ENCODE results near the gene MCM7. TPM values are rescaled to one million over a fixed set of nuclear protein-coding genes. Genes with fewer than 3 reads are reported as not detected.

MCM7 gene
- polyA plus RNA-seq, 3 donors: 6.9 to 61.1 (median 8.8) TPM

GRCh38 chr7:100093498-100093897, 7.7 kb downstream of the MCM7 start:
- Histone ChIP-seq H3K36me3 (replicated peaks in 1 of 2; ENCODE audit: control insufficient read depth in 1 of 2, insufficient read depth in 2 of 2, low read length in 2 of 2) (peaks cover 80 to 84% of the 10 kb centered on the region in 2 donors), H3K27ac (ENCODE audit: low read depth in 1 of 2, low read length in 2 of 2) (no peak overlapping the region), H3K79me2 (ENCODE audit: insufficient read depth, low read length) (peaks cover 29% of the 10 kb centered on the region), H3K27me3 (ENCODE audit: control insufficient read depth in 2 of 2, insufficient read depth in 2 of 2, low read length in 2 of 2) (no peaks in the 10 kb centered on the region), H3K4me2 (replicated peaks; ENCODE audit: extremely low read depth, low read length, poor library complexity, severe bottlenecking) (no peak overlapping the region), H3K4me1 (ENCODE audit: control insufficient read depth in 1 of 2, insufficient read depth in 2 of 2, low read length in 2 of 2) (peaks cover 9 to 12% of the 10 kb centered on the region in 2 donors), H2AFZ (ENCODE audit: insufficient read depth, low read depth, low read length, poor library complexity, severe bottlenecking) (no peak overlapping the region), H3K9ac (ENCODE audit: insufficient read depth, low read length, poor library complexity, severe bottlenecking) (no peak overlapping the region), H3K4me3 (replicated peaks in 1 of 3; ENCODE audit: low read depth in 2 of 3, low read length in 3 of 3) (no peak overlapping the region), H4K20me1 (ENCODE audit: insufficient read depth, low read length) (no peaks in the 10 kb centered on the region), H3K9me3 (replicated peaks in 1 of 2; ENCODE audit: control insufficient read depth in 1 of 2, insufficient read depth in 1 of 2, low read length in 2 of 2) (no peaks in the 10 kb centered on the region)
- no peak for DNase-seq
- Mint-ChIP-seq H3K4me3 (no peak overlapping the region), H3K9me3 (no peaks in the 10 kb centered on the region), H3K4me1 (peaks cover 11% of the 10 kb centered on the region), H3K27ac (peak overlapping the region in 4 of 7 donors; percentile 59 to 82 (median 74)), H3K27me3 (ENCODE audit: low read depth in 3 of 3) (peaks cover 0 to 1% (median 0%) of the 10 kb centered on the region in 3 donors), H3K36me3 (peaks cover 78 to 83% of the 10 kb centered on the region in 2 donors)
- no peak for TF ChIP-seq CTCF (IDR thresholded peaks at IDR 0.05)
- intact Hi-C loops (cut with micrococcal nuclease): no loop called here
- 87% methylated on average over 9 of the region's 13 CpGs for WGBS (ENCODE audit: insufficient coverage)

GRCh38 chr7:100093054-100093453, 8.1 kb downstream of the MCM7 start:
- Mint-ChIP-seq H3K27ac (peak overlapping the region in 5 of 7 donors; percentile 20 to 82 (median 59)), H3K9me3 (no peaks in the 10 kb centered on the region), H3K27me3 (ENCODE audit: low read depth in 3 of 3) (peaks cover 0 to 1% (median 0%) of the 10 kb centered on the region in 3 donors), H3K4me3 (no peak overlapping the region), H3K36me3 (peaks cover 73 to 78% of the 10 kb centered on the region in 2 donors), H3K4me1 (peaks cover 13% of the 10 kb centered on the region)
- Histone ChIP-seq H3K4me1 (ENCODE audit: control insufficient read depth in 1 of 2, insufficient read depth in 2 of 2, low read length in 2 of 2) (peaks cover 13 to 17% of the 10 kb centered on the region in 2 donors), H3K36me3 (replicated peaks in 1 of 2; ENCODE audit: control insufficient read depth in 1 of 2, insufficient read depth in 2 of 2, low read length in 2 of 2) (peaks cover 75 to 79% of the 10 kb centered on the region in 2 donors), H3K27ac (ENCODE audit: low read depth in 1 of 2, low read length in 2 of 2) (no peak overlapping the region), H3K9me3 (replicated peaks in 1 of 2; ENCODE audit: control insufficient read depth in 1 of 2, insufficient read depth in 1 of 2, low read length in 2 of 2) (no peaks in the 10 kb centered on the region), H3K9ac (ENCODE audit: insufficient read depth, low read length, poor library complexity, severe bottlenecking) (no peak overlapping the region), H3K79me2 (ENCODE audit: insufficient read depth, low read length) (peaks cover 25% of the 10 kb centered on the region), H4K20me1 (ENCODE audit: insufficient read depth, low read length) (no peaks in the 10 kb centered on the region), H3K27me3 (ENCODE audit: control insufficient read depth in 2 of 2, insufficient read depth in 2 of 2, low read length in 2 of 2) (no peaks in the 10 kb centered on the region), H3K4me3 (replicated peaks in 1 of 3; ENCODE audit: low read depth in 2 of 3, low read length in 3 of 3) (no peak overlapping the region), H2AFZ (ENCODE audit: insufficient read depth, low read depth, low read length, poor library complexity, severe bottlenecking) (no peak overlapping the region), H3K4me2 (replicated peaks; ENCODE audit: extremely low read depth, low read length, poor library complexity, severe bottlenecking) (no peak overlapping the region)
- WGBS (ENCODE audit: insufficient coverage): 95% methylated on average over 4 of the region's 8 CpGs
- TF ChIP-seq CTCF (IDR thresholded peaks at IDR 0.05): no peak
- DNase-seq: no peak
- intact Hi-C loops (cut with micrococcal nuclease): no loop called here
